Activated effector memory CD4-positive, alpha-beta T cell treated with anti-CD3 and anti-CD28 coated beads, Interleukin-2, amount 50 U/mL, for 16 hours (primary cell): ENCODE results near the gene OAS2.
A peak's percentile ranks its signal among the peaks of the same experiment; 100 is the strongest.
"Not testable (repeated sequence)": the region's sequence is repeated elsewhere in the genome, so short reads cannot be mapped to it uniquely, and the experiment has no call there.

Experiments
- DNase-seq: peaks from one replicate; pipeline ENCODE4 v3.0.0-alpha.2; 2020

Gene OAS2

GRCh38 chr12:112987561-112987960 lies 9.2 kb downstream of the OAS2 start:
- DNase-seq: no peak

- no peak for DNase-seq
Observed at GRCh38 chr12:112988224-112988623, 9.9 kb downstream of the OAS2 start.

GRCh38 chr12:112988823-112989385 lies 10.6 kb downstream of the OAS2 start:
- not testable (repeated sequence) for DNase-seq

GRCh38 chr12:112989806-112990205 lies 11.5 kb downstream of the OAS2 start:
- DNase-seq: no peak

DNA sequence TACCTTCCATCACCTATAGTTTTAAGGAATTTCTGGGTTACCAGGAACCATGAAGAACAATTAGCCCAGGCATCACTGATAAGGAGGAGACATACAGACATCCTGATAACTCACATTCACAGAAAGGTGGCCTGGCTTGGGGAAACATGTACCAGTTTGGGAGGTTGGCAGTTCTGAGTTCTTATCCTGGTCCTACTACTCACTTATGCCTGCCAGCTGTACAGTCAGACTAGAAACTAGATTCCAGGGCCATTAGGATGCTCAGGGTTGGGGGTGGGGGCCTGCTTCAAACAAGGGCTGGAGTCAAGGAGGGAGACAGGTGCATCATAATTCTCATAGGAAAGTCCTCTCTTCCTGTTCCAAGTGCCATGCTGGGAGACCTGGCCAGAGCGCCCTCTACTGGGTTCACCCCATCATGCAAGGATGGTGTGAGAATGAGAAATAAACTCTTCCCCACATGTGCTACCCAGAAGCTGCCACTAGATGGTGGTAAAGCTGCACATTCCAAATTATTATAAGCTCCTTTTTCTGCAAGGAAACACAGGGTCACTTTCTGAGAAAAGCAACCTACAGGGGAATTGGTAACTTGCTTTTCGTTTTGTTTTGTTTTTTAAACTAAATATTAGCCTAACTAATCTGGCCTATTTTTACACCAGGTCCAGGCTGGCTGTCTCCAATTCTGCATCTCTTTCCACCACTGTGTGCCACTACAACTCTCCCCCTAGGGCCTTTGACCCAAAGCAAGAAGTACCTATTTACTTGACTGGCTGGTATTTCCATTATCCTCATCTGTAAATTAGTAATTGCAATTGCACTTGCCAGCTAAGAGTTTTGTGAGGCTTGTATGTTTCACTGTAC lies 14.5 kb downstream of the OAS2 start:
- peak; percentile 83 for DNase-seq

DNA sequence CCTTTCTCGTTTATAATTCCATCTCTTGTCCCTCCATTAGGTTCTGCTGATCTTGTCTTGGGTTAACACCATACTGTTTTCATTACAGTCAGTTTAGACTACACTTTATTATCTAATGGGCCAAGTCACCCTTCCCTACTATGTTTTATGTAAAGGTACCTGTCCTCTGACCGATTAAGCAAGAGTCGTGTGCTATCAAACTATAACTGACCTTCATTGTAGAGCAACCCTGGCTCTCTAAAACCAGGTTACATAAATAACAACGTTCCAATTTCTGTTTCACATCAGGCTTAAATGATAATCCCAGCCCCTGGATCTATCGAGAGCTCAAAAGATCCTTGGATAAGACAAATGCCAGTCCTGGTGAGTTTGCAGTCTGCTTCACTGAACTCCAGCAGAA lies 16.7 kb downstream of the OAS2 start:
- no peak for DNase-seq

DNA sequence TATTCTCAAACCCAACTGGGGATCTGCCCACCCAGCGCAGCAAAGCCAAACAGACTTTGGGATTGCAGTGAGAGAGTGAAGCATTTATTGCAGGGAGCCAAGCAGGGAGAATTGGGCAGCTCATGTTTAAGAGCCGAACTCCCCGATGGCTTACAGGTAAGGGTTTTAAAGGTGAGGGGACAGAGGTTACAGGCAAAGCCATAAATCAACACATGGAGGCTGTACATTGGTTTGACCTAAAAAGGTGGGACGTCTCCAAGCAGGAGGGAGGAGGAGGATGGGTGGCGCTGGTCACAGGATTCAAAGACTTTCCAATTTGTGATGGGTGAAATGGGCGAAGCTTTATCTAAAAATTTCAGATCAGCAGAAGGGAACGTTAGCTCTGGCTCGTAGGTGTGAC lies 18.2 kb downstream of the OAS2 start:
- no peak for DNase-seq

DNA sequence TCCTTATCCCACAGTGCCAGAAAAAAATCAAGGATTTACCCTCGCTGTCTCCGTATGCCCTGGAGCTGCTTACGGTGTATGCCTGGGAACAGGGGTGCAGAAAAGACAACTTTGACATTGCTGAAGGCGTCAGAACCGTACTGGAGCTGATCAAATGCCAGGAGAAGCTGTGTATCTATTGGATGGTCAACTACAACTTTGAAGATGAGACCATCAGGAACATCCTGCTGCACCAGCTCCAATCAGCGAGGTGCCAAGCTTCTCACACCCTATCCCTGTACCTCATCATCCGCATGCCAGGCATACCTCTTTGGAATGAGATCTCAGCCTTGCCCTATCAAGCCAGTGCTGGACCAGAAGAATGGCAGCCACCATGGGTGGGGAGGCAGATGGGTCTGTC lies 19.2 kb downstream of the OAS2 start:
- DNase-seq: no peak

- DNase-seq: no peak
Observed at GRCh38 chr12:112998987-112999767, 20.9 kb downstream of the OAS2 start.

DNA sequence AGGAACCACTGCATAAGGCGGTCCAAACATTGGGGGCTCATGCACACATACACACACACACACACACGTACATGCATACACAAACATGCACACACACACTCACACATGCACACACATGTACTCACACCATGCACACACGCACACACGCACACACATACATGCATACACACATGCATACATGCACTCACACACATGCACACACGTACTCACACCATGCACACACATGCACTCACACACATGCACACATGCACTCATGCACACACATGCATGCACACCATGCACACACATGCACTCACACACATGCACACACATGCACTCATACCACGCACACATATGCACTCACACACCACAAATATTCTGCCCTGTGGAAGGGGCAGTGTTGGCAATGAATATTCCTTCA lies 22.1 kb downstream of the OAS2 start:
- DNase-seq: no peak

DNA sequence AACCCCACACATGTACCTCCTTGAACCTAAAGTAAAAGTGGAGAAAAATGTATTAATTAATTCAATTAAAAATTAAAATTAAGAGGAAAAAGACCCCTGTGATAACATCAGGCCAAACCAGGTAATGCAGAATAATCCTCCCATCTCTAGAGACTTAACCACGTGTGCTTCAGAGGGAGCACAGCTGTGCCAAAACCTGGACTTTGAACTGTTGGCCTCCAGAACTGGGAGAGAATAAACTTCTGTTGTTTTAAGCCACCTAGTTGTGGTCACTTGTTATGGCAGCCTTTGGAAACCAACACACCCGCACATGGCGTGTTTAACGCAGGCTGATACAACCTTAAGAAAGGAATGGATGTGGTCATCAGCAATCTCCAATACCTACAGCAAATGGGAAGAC lies 23.8 kb downstream of the OAS2 start:
- DNase-seq: no peak

GRCh38 chr12:113002676-113003075 lies 24.4 kb downstream of the OAS2 start:
- no peak for DNase-seq

DNA sequence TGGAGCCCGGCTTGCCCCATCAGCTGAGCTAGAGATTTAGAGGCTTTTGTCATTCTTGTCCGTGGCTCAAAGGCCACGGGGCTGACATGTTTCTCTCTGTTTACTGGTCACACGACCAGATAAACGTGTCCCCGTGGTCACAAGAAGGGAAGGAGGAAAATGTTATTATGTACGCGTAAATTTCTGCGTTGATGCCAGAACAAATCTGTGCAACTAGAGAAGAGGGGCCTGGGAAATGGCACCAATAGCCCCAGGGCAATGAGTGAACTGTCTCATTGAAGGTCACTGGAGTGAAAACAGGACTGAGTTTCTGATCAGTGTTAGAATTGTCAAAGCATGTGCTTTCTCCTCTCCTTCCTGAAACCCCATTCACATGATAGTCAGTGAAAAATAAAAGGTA lies 25.3 kb downstream of the OAS2 start:
- no peak for DNase-seq

- DNase-seq: no peak
Observed at GRCh38 chr12:113005762-113006161, 27.4 kb downstream of the OAS2 start.

GRCh38 chr12:113006206-113006605 lies 27.9 kb downstream of the OAS2 start:
- no peak for DNase-seq

DNA sequence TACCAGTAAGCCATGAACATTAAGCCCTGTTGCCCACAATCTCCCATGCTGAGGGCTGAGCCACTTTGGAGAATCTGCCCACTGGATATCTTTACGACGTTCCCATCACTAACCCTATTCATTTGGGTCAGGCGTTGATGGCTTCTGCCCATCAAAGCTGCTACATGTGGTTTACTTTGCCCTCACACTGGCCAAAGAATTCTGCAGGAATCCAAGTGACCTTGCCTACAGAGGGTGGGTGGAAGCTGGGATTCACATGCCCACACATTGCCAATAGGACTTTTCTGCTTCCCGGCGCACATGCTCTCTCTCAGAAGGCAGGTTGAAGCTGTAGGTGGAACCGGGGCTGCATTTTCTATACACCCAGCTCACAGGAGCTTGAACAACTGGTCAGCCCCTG lies 28.3 kb downstream of the OAS2 start:
- DNase-seq: no peak

DNA sequence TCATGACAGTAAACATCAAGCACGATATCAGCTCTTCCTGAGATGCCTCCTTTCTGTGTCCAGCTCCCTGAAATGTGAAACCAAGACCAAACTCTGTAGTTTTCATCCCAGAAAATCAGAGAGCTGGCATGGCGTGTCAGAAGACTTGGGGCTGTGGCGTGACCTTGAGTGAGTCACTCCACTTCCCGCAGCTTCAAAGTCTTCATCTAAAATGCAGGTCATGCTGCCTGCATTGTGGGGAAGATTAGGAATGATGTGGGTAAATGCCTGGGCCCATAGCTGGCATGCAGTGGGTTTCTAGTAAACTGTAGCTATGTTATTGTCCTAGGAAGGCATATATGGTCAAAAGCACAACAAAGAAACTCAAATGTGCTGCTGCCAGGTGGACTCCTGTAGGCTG lies 28.8 kb downstream of the OAS2 start:
- no peak for DNase-seq

DNA sequence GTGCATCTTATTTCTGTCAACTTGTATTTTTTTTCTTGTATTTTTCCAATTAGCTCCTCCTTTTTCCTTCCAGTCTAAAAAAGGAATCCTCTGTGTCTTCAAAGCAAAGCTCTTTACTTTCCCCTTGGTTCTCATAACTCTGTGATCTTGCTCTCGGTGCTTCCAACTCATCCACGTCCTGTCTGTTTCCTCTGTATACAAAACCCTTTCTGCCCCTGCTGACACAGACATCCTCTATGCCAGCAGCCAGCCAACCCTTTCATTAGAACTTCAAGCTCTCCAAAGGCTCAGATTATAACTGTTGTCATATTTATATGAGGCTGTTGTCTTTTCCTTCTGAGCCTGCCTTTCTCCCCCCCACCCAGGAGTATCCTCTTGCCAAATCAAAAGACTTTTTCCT lies 32.4 kb downstream of the OAS2 start:
- DNase-seq: no peak

- no peak for DNase-seq
Observed at GRCh38 chr12:113014565-113014964, 36.2 kb downstream of the OAS2 start.

- no peak for DNase-seq
Observed at GRCh38 chr12:113016796-113017195, 38.5 kb downstream of the OAS2 start.

DNA sequence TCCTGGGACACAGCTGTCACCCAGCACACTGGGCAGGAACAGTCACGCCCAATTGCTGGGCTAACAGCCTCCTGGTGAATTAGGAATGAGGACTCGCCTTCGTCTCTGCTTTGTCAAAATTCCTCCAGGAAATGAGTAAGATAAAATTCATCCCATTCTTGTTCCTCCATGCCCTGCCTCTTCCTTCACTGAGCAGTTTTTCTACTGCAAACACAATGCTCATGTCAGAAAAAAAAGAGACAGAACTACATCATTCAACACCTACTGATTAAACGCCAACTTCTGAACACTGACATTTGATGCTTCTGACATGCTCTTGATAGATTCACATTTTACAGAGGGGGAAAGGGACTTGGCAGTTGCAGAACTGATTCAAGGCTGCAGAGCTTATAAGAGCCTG lies 40.7 kb downstream of the OAS2 start:
- DNase-seq: no peak

GRCh38 chr12:113021500-113021899 lies 43.2 kb downstream of the OAS2 start:
- no peak for DNase-seq

DNA sequence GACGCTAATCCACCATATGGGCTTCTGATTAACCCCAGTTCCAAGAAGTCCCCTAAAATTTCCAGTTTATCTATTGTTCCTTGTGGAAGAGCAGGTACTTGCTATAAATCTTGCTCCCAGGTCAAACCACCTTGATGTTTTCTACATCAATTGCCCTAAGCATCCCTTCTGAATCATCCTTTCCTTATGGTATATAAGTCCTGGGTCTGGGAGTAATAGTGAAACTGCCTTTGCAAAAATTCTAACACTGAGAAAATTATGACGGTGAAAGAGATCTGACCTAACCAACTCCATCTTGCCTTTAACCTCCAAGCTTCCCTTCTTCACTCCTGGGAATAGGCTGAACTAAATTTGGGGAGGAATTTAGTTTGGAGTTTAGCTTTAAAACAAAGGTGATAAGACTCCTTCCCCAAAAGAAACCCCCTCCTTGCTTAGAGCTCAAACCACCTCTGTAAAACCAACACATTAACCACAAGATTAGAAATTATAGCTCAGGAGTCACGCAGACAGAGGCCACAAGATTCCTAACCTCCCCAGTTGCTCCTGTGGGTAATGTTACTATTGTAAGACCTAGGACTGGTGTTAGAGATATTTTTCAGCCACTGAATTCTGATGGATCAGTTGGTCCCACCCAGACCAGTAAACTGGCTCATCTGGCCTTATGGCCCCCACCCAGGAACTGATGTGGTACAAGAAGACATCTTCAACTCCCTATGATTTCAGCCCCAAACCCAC lies 44.4 kb downstream of the OAS2 start:
- DNase-seq: no peak
